Ovary (tissue), 9 donors: ENCODE measurements around the gene OR7D4. TPM values are rescaled to one million over a fixed set of nuclear protein-coding genes. Genes with fewer than 3 reads are reported as not detected.

Experiments
- DNase-seq, 5 donors: peaks; one replicate each; pipeline ENCODE4 v3.0.0-alpha.2; 2019 to 2020
- H3K27ac ChIP-seq, 2 donors: fragments of 200-600 bp; one replicate each; pipeline versions ENCODE4 v1.5.1 to v1.8.0; 2019 to 2022
- H3K27me3 ChIP-seq: fragments of 200-600 bp; one replicate; pipeline ENCODE4 v1.8.0; 2022
- H3K36me3 ChIP-seq: fragments of 200-600 bp; sonication (generic); one replicate; pipeline ENCODE4 v1.5.1; 2019
- H3K4me1 ChIP-seq: one replicate; pipeline ENCODE4 v1.8.1; 2013; ENCODE audit warnings: mild to moderate bottlenecking, moderate library complexity; ENCODE audit not compliant: insufficient read depth
- H3K4me3 ChIP-seq: fragments of 200-600 bp; sonication (generic); one replicate; pipeline ENCODE4 v1.5.1; 2017
- H3K9me3 ChIP-seq, 2 donors: fragments of 200-600 bp in 1 of 2; sonication (generic) in 1 of 2; one replicate each; pipeline versions ENCODE4 v1.5.1 to v1.8.1; 2013 to 2019; ENCODE audit warnings: mild to moderate bottlenecking in 1 of 2, moderate library complexity in 1 of 2
- EP300 ChIP-seq: sonication (generic); formaldehyde crosslinking; IDR thresholded peaks from one replicate; pipeline ENCODE4 v1.6.1; 2017; ENCODE audit warnings: antibody characterized with exemption
- POLR2A ChIP-seq: fragments of 450-650 bp; IDR thresholded peaks from one replicate; pipeline ENCODE4 v1.6.1; 2017; ENCODE audit warnings: antibody characterized with exemption, mild to moderate bottlenecking, moderate library complexity
- WGBS, 3 donors: extraction: QIAGEN DNeasy Blood & Tissue Kit in 1 of 3; methylation state at CpG; one replicate each; pipeline versions ENCODE4 v1.1.5 to v1.1.7; 2013 to 2017; 5-methylcytosine and 5-hydroxymethylcytosine counted together
- intact Hi-C, 4 donors: fragments of 100-400 bp; cut with DNase I; formaldehyde crosslinking; loops; one replicate each; pipeline versions ENCODE4 v1.11.0 to v1.15.1; 2022 to 2023
- polyA plus RNA-seq, 2 donors: library from polyadenylated mRNA; stranded (reverse); fragments of 200-250 nt in 1 of 2; fragments of 350-450 nt in 1 of 2; fragmentation: Illumina TruSeq in 1 of 2; extraction: RNeasy Lipid Tissue Mini Kit (QIAGEN cat#74804) in 1 of 2; gene quantifications; one replicate each; pipeline ENCODE4 v1.2.3, GENCODE V29; 2013 to 2014
- total RNA-seq, 7 donors: library from RNA; depleted of rRNA in 2 of 7; stranded (reverse); fragments of >200 nt in 2 of 7; fragmentation: NEBNext Ultra II Directional in 3 of 7; extraction: Animal tissue kit (Norgen Biotek cat#: 25700) in 3 of 7; gene quantifications; one replicate each; pipeline versions ENCODE4 v1.1.0 to v1.2.4, GENCODE V29; 2016 to 2023
- TF ChIP-seq, protein P1 (sequence below), 3 donors: fragments of 450-650 bp in 2 of 3; fragments of 200-600 bp in 1 of 3; IDR thresholded peaks; one replicate each; pipeline versions ENCODE4 v1.5.1 to v1.8.0; 2016 to 2022; ENCODE audit warnings: antibody characterized with exemption in 3 of 3, mild to moderate bottlenecking in 1 of 3
- donor health status: DM: no; HTN: no; CAD: no; lungs with moderate emphysema.
- donor health status: DM: no; HTN: no; CAD: no.
- donor health status: Bipolar disorder and iron deficiency.
- donor health status: DM: yes; HTN: yes; CAD: no.
- donor health status: DM: no; HTN: no; CAD: no.
- donor health status: DM: yes; HTN: yes; CAD: no.

Gene OR7D4
- total and polyA plus RNA-seq, 9 donors, result not detected

GRCh38 chr19:9175326-9175725 lies 44.1 kb downstream of the OR7D4 start:
- no peaks in the 10 kb centered on the region for H3K27me3 ChIP-seq
- no peak for DNase-seq
- no peaks in the 10 kb centered on the region for H3K4me1 ChIP-seq
- no peak overlapping the region for H3K4me3 ChIP-seq
- 89 to 93% (median 92%) methylated on average over 5 of the region's 5 CpGs for WGBS, 3 donors
- H3K27ac ChIP-seq, result no peak overlapping the region
- no peaks in the 10 kb centered on the region for H3K9me3 ChIP-seq
- H3K36me3 ChIP-seq, result no peaks in the 10 kb centered on the region
- no peak for TF ChIP-seq EP300
- TF ChIP-seq, protein P1, sequence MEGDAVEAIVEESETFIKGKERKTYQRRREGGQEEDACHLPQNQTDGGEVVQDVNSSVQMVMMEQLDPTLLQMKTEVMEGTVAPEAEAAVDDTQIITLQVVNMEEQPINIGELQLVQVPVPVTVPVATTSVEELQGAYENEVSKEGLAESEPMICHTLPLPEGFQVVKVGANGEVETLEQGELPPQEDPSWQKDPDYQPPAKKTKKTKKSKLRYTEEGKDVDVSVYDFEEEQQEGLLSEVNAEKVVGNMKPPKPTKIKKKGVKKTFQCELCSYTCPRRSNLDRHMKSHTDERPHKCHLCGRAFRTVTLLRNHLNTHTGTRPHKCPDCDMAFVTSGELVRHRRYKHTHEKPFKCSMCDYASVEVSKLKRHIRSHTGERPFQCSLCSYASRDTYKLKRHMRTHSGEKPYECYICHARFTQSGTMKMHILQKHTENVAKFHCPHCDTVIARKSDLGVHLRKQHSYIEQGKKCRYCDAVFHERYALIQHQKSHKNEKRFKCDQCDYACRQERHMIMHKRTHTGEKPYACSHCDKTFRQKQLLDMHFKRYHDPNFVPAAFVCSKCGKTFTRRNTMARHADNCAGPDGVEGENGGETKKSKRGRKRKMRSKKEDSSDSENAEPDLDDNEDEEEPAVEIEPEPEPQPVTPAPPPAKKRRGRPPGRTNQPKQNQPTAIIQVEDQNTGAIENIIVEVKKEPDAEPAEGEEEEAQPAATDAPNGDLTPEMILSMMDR (IDR thresholded peaks at IDR 0.05), result no peak
- TF ChIP-seq POLR2A, result no peak
- intact Hi-C loops, result no loop called here

- Histone ChIP-seq H3K27ac (no peak overlapping the region), H3K27me3 (no peaks in the 10 kb centered on the region), H3K4me1 (no peaks in the 10 kb centered on the region), H3K9me3 (no peaks in the 10 kb centered on the region), H3K36me3 (no peaks in the 10 kb centered on the region), H3K4me3 (no peak overlapping the region)
- 84 to 87% (median 86%) methylated on average over 6 of the region's 6 CpGs for WGBS, 3 donors
- TF ChIP-seq, protein P1 (IDR thresholded peaks at IDR 0.05), result no peak
- TF ChIP-seq EP300 (no peak), POLR2A (no peak)
- intact Hi-C loops, result no loop called here
- no peak for DNase-seq
Measured at GRCh38 chr19:9171393-9171991, 47.9 kb downstream of the OR7D4 start.

DNA sequence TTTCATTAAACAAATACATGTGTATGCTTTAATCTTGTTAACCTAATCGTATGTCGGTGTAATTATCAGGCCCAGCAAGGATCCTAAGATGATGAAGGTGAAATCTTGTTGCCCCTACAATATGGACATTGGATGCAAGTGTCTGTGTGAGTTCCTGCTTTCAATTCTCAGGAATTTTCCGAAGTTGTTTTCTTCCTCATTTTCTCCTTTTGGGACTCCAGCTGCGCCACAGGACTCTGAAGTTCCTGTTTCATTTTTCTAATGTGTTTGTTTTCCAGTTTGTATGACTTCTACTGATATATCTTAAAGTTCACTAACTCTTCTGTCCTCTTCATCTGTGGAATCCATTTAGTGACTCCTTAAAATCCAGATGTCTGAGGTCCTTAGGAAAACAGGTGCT lies 52.5 kb downstream of the OR7D4 start:
- H3K27me3 ChIP-seq, result no peaks in the 10 kb centered on the region
- peaks cover 2 to 3% of the 10 kb centered on the region in 2 donors for H3K9me3 ChIP-seq
- H3K4me3 ChIP-seq, result no peak overlapping the region
- no peak for TF ChIP-seq EP300
- H3K27ac ChIP-seq, result no peak overlapping the region
- DNase-seq, result no peak
- WGBS, 3 donors, result 93 to 95% (median 93%) methylated on average over 4 of the region's 4 CpGs
- intact Hi-C loops, result no loop called here
- no peaks in the 10 kb centered on the region for H3K4me1 ChIP-seq
- no peaks in the 10 kb centered on the region for H3K36me3 ChIP-seq

DNA sequence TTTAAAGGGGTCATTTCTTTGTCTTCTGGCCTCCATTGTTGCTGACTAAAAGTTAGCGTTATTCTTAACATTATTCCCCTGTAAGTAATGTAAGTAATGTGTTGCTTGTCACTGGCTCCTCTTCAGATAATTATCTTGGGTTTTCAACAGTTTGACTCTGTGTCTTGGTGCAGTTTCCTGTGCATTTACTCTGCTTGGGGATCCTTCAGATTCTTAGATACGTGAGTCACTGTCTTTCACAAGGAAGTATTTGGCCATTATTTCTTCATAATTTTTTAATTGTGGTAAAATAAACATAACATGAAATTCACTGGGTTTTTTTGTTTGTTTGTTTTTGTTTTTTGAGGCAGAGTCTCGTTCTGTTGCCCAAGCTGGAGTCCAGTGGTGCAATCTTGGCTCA lies 54.1 kb downstream of the OR7D4 start:
- Histone ChIP-seq H3K9me3 (peaks cover 4 to 17% of the 10 kb centered on the region in 2 donors), H3K4me1 (no peaks in the 10 kb centered on the region), H3K27ac (no peak overlapping the region), H3K4me3 (no peak overlapping the region), H3K36me3 (peaks cover 8% of the 10 kb centered on the region), H3K27me3 (no peaks in the 10 kb centered on the region)
- TF ChIP-seq EP300 (no peak), POLR2A (no peak)
- TF ChIP-seq, protein P1 (IDR thresholded peaks at IDR 0.05), result no peak
- DNase-seq, result no peak
- intact Hi-C loops, result no loop called here
- 95 to 96% (median 95%) methylated on average over 3 of the region's 3 CpGs for WGBS, 3 donors

- Histone ChIP-seq H3K9me3 (peaks cover 4 to 39% of the 10 kb centered on the region in 2 donors), H3K27me3 (no peaks in the 10 kb centered on the region), H3K36me3 (peaks cover 12% of the 10 kb centered on the region), H3K4me1 (no peaks in the 10 kb centered on the region), H3K4me3 (no peak overlapping the region), H3K27ac (no peak overlapping the region)
- WGBS, 3 donors, result 98 to 99% (median 98%) methylated on average over 12 of the region's 12 CpGs
- no peak for TF ChIP-seq EP300
- no peak for TF ChIP-seq POLR2A
- TF ChIP-seq, protein P1 (IDR thresholded peaks at IDR 0.05), result no peak
- DNase-seq, result no peak
- intact Hi-C loops, result no loop called here
Measured at GRCh38 chr19:9161427-9161826, 58.0 kb downstream of the OR7D4 start.
